Nephron progenitor cell (in vitro differentiated cells): ENCODE data around the gene LDLRAP1.

Experiments used
- DNase-seq: peaks from one replicate; pipeline ENCODE4 v3.0.0; 2021
- H3K27ac Mint-ChIP-seq: 2 replicates; pipeline ENCODE4 v1.8.0; 2021; ENCODE audit warnings: mild to moderate bottlenecking, moderate library complexity, mixed read lengths
- H3K27me3 Mint-ChIP-seq: 2 replicates; pipeline ENCODE4 v1.8.0; 2021; ENCODE audit warnings: mild to moderate bottlenecking, low read depth, mixed read lengths; ENCODE audit not compliant: poor library complexity
- H3K36me3 Mint-ChIP-seq: 2 replicates; pipeline ENCODE4 v1.8.0; 2021; ENCODE audit warnings: low read depth, mixed read lengths
- H3K4me1 Mint-ChIP-seq: 2 replicates; pipeline ENCODE4 v1.8.0; 2021; ENCODE audit warnings: mixed read lengths
- H3K4me3 Mint-ChIP-seq: 2 replicates; pipeline ENCODE4 v1.8.0; 2021; ENCODE audit warnings: mild to moderate bottlenecking, moderate library complexity, mixed read lengths
- H3K9me3 Mint-ChIP-seq: 2 replicates; pipeline ENCODE4 v1.8.0; 2021; ENCODE audit warnings: mild to moderate bottlenecking, moderate library complexity, mixed read lengths
- CTCF ChIP-seq: fragments of 200-600 bp; sonication (generic); IDR thresholded peaks from 2 replicates; pipeline ENCODE4 v1.5.0; 2021; ENCODE audit warnings: antibody characterized with exemption

LDLRAP1 gene

GRCh38 chr1:25538191-25538767, 5.1 kb upstream of the LDLRAP1 start:
- TF ChIP-seq CTCF = no peak
- peaks cover 68% of the 10 kb centered on the region for H3K27me3 Mint-ChIP-seq
- H3K27ac Mint-ChIP-seq = no peak overlapping the region
- H3K36me3 Mint-ChIP-seq = no peaks in the 10 kb centered on the region
- peaks cover 19% of the 10 kb centered on the region for H3K4me1 Mint-ChIP-seq
- H3K9me3 Mint-ChIP-seq = no peaks in the 10 kb centered on the region
- no peak for DNase-seq
- H3K4me3 Mint-ChIP-seq = no peak overlapping the region

- H3K27ac Mint-ChIP-seq = no peak overlapping the region
- no peak for TF ChIP-seq CTCF
- no peak for DNase-seq
These were observed 2.6 kb upstream of the LDLRAP1 start for GRCh38 chr1:25540750-25541342.

GRCh38 chr1:25541425-25541824, 2.0 kb upstream of the LDLRAP1 start:
- TF ChIP-seq CTCF = no peak
- H3K27ac Mint-ChIP-seq = no peak overlapping the region
- H3K4me3 Mint-ChIP-seq = no peak overlapping the region
- H3K36me3 Mint-ChIP-seq = no peaks in the 10 kb centered on the region
- peaks cover 69% of the 10 kb centered on the region for H3K27me3 Mint-ChIP-seq
- peaks cover 24% of the 10 kb centered on the region for H3K4me1 Mint-ChIP-seq
- H3K9me3 Mint-ChIP-seq = no peaks in the 10 kb centered on the region
- no peak for DNase-seq

More at GRCh38 chr1:25540750-25541342, 2.6 kb upstream of the LDLRAP1 start:
- Mint-ChIP-seq H3K9me3 (no peaks in the 10 kb centered on the region), H3K4me1 (peaks cover 24% of the 10 kb centered on the region), H3K27me3 (peaks cover 72% of the 10 kb centered on the region), H3K4me3 (no peak overlapping the region), H3K36me3 (no peaks in the 10 kb centered on the region)

GRCh38 chr1:25541889-25542658, 1.3 kb upstream of the LDLRAP1 start:
- H3K4me3 Mint-ChIP-seq = peak overlapping the region; percentile 67
- DNase-seq = no peak
- H3K27ac Mint-ChIP-seq = no peak overlapping the region
- H3K9me3 Mint-ChIP-seq = no peaks in the 10 kb centered on the region
- no peaks in the 10 kb centered on the region for H3K36me3 Mint-ChIP-seq
- peaks cover 18% of the 10 kb centered on the region for H3K4me1 Mint-ChIP-seq
- TF ChIP-seq CTCF = no peak
- peaks cover 66% of the 10 kb centered on the region for H3K27me3 Mint-ChIP-seq

GRCh38 chr1:25543005-25543424, 391 bp upstream of the LDLRAP1 start:
- no peak for TF ChIP-seq CTCF
- DNase-seq = no peak
- Mint-ChIP-seq H3K9me3 (no peaks in the 10 kb centered on the region), H3K27ac (no peak overlapping the region), H3K27me3 (peaks cover 67% of the 10 kb centered on the region), H3K4me1 (peaks cover 10% of the 10 kb centered on the region), H3K4me3 (peak overlapping the region; percentile 67), H3K36me3 (no peaks in the 10 kb centered on the region)
